HG03469 (cell line): ENCODE data around the gene C1orf21.

Experiments
- ATAC-seq: cut with Tn5 transposase; IDR thresholded peaks from one replicate; pipeline ENCODE4 v1.9.1; 2021; ENCODE audit warnings: mild to moderate bottlenecking, moderate library complexity, moderate number of reproducible peaks; ENCODE audit not compliant: unreplicated experiment

Gene C1orf21

GRCh38 chr1:184624051-184624450 lies 237.2 kb downstream of the C1orf21 start:
- no peak for ATAC-seq

GRCh38 chr1:184624626-184625025 lies 237.8 kb downstream of the C1orf21 start:
- no peak for ATAC-seq

DNA sequence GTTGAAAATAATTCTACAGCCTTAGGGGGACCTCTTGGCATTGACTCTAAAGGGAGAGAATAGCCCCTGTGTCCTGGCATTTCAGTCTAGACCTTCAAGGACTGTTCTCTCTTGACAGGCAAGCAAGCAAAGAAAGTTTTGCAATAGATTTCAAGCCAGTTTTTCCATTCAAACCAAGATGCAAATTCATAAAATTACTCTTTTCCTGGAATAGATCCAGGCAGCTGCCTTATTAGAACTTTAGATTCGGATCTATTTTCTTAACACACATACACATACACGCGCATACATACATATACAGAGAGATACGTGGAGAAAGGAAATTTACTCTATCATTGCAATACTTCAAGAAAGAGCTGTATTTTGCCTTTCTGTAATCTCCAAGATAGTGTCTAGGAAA lies 238.4 kb downstream of the C1orf21 start:
- ATAC-seq, result no peak

DNA sequence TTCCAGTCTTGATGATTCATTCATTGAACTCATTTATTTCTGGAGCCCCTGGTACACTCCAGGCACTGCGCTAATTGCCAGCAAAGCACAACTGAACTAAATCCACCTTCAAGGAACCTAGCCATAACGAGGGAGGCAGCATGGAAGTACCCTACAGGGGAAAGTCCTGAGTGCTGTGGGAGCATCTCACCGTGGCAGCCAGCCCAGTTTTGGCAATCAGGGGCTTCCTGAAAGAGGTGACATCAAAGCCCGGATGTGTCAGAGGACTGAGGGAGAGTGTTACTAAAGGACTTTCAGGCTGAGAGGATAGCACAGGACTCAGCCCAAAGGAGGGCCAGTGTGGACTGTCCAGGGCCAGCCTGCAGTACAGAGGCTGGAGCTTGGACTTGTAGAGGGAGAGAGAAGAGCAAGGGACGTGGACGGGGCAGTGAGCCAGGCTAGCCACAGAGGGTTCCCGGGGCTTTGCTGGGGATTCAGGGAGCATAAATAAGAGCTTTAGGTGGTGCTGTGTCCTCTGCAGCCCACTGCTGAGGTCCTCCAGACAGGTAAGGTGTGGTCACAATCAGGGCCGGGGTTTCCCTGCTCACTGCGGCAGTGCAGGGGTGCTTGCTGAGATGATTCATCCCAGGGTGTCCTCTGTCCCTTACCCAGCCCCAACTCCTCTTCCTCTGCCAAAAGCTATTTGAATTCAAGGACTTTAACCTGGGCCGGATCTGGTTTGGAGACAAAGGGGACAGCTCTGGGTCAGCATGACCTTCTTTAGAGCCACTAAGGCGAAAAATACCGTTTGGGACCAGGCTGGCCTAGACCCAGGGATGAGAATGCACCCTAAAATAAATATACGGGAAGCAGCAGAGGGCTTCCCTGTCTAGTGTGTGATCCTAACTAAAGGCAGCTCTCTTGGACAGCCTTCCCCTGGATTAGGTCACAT lies 239.5 kb downstream of the C1orf21 start:
- no peak for ATAC-seq

DNA sequence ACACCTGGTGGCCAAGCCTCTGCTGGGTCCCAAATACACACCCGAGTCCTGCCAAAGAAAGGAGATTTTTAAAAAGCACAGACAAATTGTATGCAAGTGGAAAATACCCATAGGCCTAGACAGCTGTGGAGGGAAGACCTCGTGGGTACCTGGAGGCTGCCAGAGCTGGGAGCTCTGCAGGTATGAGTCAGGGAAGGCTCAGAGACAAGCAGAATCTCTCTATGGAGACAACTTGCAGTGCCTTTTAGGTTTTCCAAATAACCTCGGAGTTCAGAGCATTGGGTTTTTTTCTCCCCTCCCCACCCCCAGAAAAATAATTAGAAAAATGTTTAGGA lies 240.1 kb downstream of the C1orf21 start:
- ATAC-seq, result no peak

- no peak for ATAC-seq
Measured at GRCh38 chr1:184629266-184629665, 242.4 kb downstream of the C1orf21 start.

- no peak for ATAC-seq
Measured at GRCh38 chr1:184630679-184631060, 243.8 kb downstream of the C1orf21 start.

GRCh38 chr1:184632415-184633175 lies 245.8 kb downstream of the C1orf21 start:
- ATAC-seq, result no peak

DNA sequence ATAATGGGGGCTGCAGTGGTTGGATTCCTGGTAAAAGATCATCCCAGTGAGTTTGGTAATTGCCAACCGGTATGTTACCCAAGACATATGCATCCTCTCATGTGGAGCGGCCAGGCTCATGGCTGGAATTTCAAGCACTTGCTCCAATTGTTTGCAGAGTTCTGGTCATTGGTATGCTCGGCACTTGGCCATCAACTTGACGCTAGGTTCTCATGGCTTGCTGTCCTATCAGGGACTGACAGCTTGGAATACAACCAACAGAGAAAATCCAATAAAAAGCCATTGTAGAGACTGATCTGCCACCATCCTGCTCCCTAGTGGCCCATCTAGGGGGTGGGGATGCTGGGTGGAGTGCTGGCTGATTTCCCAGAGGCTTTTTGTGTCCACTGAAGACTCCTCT lies 247.0 kb downstream of the C1orf21 start:
- ATAC-seq, result no peak

DNA sequence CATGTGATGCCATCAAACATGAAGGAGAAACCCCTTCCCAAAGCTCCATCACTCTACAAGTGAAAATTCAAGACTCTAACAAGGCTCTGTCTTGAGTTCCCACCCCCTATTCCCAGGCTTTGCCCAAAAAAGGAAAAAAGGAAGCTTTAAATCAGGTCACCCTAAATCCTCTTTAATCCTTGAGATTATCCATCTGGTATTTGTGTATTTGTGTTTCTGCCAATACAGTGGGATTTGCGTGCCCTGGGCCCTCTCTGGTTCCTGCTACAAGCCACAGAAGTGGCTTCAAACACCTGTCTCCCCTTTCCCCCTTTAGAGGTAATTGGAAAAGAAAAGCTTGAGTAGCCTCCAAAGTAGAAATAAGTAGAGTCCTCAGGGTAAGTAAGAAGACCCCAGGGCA lies 247.5 kb downstream of the C1orf21 start:
- no peak for ATAC-seq

DNA sequence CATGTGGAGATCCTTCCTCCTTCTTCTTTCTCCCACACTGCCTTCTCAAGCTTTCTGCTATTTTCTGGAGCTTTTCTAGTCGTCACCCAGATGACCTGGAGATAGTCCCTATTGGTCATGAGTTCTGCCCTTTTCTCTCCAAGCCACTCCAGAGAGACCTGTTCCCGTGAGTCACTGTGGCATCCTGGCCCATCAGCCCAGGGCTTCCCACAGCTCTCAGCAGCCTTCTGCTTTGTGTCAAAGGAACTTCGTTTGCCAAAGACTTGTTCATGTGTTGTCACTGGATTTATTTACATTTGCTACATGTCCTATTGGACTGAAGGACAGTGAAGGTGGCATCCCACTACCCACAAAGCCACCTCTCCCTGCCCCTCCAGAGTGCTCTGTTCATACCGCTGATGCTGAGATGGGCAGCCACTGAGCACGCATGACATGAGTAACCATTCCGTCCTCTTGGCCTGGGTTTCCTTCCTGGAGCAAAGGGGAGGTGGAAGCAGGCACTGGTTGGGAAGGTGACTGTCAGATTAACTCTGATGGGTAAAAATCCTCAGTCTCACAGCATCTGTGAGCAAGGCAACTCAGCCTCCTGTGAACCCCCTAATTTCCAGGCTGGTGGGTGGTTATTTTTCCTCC lies 248.6 kb downstream of the C1orf21 start:
- ATAC-seq, result no peak

DNA sequence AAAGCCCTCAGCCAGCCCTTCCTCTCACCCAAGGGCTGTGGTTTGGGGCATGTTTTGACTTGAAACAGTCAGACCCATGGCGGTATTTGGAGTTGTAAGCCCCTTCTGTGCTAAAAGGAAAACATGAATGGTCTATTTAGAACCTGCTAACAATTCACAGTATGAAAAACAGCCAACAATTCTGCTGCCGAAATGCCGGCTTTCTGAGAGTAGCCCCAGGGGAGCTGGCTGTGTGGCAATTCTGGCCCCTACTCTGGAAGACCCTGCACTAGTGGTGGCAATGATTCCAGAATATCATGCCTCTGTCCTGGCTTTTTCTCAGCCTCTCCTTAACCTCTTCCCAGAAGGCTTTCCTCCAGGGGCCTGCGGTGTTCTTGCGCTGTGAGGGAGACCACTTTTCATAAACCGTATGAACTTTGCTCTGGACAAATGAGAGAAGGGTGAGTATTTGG lies 249.2 kb downstream of the C1orf21 start:
- ATAC-seq, result no peak

DNA sequence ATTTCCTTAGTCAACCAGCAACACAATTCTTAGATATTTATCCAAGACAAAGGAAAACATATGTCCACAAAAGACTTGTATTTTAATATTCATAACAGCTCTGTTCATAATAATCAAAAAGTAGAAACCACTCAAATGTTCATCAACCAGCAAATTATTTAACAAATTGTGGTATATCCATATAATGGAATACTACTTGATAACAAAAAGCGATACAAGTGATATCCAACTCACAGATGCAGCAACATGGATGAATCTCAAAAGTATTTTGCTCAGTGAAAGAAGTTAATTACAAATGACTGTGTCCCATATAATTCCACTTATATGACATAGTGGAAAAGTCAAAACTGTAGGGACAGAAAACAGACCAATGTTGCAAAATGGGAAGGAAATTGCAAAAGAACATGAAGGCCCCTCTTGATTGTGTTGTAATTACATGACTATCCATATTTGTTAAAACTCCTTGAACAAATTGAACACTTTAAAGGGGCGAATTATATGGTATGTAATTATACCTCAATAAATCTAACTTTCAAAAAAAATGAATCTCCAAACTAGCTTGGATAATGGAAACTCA lies 250.9 kb downstream of the C1orf21 start:
- ATAC-seq, result no peak

DNA sequence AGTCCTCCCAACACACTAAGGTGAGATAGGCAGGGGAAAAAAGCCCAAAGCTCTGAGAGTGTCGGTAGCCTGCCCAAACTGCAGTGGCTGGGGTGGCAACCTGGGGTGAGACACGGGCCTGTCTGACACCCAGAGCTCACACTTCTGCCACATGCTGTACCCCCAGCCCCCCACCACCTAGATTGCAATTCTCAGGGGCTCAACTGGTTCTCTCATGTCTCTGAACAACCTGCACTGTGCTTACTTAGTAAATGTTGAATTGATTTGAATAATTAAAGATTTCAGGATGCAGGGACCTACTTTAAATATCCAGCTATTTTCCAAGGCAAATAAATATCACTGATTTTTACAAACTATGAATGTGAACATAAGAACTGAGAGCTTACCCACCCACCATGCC lies 252.4 kb downstream of the C1orf21 start:
- no peak for ATAC-seq

DNA sequence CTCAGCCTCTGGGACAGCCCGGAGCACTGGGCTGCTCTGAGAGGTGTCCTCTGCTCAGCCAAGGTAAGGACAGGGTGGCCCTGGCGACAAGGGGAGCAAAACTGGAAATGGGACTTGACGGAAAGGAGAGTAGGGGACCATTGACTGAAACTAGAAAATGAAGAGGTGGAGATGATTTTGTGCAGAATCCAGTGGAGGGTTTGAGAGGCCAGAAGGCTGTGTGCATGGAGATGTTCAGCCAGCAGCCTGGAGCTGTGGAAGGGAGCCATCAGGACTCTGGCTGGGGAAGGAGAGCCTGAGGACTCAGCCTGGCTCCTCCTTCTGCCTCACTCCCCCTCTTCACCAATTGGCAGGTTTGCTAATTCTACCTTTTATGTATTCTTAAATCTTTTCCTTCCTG lies 253.7 kb downstream of the C1orf21 start:
- ATAC-seq, result no peak

DNA sequence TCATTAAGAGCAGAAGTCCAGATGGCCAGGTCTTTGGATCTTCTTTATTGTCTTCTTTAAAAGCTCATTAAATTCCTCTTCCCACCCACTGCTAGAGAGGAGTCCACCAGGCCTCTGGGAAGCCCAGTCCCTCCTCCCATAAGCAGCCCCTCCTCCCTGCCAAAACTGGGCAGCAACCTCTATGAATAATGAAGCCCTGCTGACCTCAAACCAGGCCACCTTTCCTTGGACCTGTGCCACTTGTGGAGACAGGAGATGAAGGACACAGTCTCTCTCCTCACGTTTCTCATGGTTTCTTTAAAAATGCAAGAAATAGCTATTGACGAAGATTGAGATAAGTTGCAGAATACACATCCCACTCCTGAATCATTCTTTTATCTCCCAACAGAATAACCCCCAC lies 255.1 kb downstream of the C1orf21 start:
- no peak for ATAC-seq

- ATAC-seq, result no peak
Measured at GRCh38 chr1:184643661-184644060, 256.8 kb downstream of the C1orf21 start.

- ATAC-seq, result no peak
Measured at GRCh38 chr1:184644771-184645170, 257.9 kb downstream of the C1orf21 start.

- no peak for ATAC-seq
Measured at GRCh38 chr1:184646178-184646701, 259.4 kb downstream of the C1orf21 start.

GRCh38 chr1:184646824-184647223 lies 260.0 kb downstream of the C1orf21 start:
- ATAC-seq, result no peak

DNA sequence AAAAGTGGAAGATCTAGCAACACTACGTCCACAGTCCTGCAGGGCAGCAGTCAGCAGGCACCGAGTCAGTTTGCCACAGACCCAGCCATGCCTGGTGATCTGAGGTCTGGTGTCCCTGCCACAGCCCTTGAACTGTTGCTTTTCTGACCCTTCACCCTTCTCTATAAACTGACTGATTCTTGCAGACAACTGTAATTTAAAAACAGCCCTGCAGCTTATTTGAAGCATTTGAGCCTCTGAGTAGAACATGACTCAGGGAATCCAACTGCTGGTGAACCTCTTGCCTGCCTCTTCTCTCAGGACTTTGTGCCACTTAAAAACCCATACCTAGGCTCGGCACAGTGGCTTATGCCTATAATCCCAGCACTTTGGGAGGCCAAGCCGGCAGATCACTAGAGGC lies 260.6 kb downstream of the C1orf21 start:
- no peak for ATAC-seq
